Erythroblast (primary cell): ENCODE results near the gene IL17D.

ENCODE experiments used
- GATA1 ChIP-seq: IDR thresholded peaks from 2 replicates; pipeline ENCODE4 v1.6.1; 2011; ENCODE audit warnings: low read depth, mild to moderate bottlenecking, control low read depth, low read length, moderate library complexity
- POLR2A ChIP-seq: IDR thresholded peaks from 2 replicates; pipeline ENCODE4 v1.6.1; 2011; ENCODE audit warnings: mild to moderate bottlenecking, low read length

DNA sequence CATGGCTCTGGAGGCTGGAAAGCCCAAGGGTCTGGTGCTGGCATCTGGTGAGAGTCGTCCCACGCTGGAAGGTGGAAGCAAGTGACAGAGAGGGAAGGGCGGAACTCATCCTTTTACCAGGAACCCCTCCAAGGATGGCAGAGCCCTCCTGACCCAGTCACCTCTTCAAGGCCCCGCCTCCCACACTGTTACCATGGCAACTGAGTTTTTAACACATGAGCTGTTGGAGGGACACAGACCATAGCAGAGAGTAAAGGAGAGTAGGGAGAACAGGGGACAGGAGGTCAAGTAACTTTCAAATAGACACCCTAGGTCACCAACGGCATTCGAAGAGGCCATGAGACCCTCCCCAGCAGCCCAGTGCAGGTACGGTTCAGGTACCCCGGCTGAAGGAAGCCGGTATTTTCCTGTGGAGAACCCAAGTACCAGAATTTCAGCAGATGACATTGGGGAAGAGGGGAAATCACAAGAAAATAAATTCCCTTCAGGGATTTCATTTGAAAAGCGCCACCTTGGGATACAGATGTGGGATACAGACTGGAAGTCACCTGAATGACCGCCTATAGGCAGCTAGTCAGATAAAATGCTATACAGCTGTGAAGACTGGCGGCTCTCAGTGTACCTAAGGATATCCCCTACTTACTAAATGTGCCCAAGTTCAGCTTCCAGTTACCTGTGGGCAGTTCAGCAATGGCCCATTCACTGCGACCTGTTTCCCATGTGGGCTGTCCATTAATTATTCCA, 8.0 kb downstream of the IL17D start:
- TF ChIP-seq POLR2A (no peak), GATA1 (no peak)
